Endometrial microvascular endothelial cells (primary cell): Measurements from ENCODE around the gene AARS2. TPM values are rescaled to one million over a fixed set of nuclear protein-coding genes. Genes with fewer than 3 reads are reported as not detected.

Experiments used
- in situ Hi-C: cut with HindIII; loops from 2 replicates; pipeline ENCODE4 v1.10.0; 2017; ENCODE audit warnings: low sequenced_read_pairs, low pct_unique_long_range_greater_than_20kb; ENCODE audit errors: inconsistent ontology term
- total RNA-seq: library from RNA; depleted of rRNA; stranded (reverse); fragments of >200 nt; gene quantifications from one replicate; pipeline ENCODE4 v1.2.3, GENCODE V29; 2015; ENCODE audit errors: inconsistent ontology term

AARS2 gene
- total RNA-seq, 1 donor from 2014 or later: 20.3 TPM

GRCh38 chr6:44269178-44269920 lies 43.8 kb downstream of the AARS2 start:
- in situ Hi-C loops: no loop called here

DNA sequence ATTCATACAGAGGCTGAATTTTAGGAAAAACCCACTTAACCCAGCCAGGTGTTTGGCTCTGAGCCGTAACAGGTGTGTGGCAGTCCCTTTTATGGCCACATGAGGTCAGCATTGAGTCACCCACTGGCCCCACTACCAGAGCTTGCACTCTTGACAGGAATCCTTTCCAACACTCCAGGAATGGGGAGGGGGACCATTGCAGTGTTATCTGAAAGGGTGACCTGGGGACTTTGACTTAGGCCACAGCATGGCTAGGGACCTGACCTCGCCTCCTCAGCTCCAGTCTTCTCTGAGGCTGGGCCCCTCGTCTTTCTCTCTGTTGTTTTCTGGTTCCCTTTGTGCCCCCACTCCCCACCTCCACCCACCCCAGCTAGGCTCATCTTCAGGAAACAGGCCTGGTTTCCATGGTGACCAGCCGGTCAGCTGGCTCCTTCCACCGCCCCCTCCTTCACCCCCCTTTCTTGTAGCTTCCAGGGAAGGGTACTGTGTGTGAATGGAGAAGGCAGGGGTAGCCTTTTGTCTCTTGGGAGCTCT lies 45.0 kb downstream of the AARS2 start:
- in situ Hi-C loops: no loop called here

DNA sequence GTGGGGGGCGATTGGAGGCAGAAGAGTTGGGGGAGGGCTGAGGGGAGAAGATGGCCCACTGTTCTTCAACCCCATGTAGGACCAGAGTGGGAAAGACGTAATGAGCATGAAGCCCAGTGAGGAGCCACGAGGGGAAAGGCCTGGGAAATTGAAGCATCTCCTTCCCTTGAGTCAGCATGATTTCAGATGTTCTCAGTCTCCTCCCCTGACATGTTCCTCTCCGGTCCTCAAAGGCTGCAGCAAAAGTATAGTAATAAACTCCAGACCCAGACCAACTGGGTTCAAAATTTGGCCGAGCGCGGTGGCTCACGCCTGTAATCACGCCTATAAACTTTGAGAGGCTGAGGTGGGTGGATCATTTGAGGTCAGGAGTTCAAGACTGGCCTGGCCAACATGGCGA lies 45.9 kb downstream of the AARS2 start:
- in situ Hi-C loops: no loop called here

DNA sequence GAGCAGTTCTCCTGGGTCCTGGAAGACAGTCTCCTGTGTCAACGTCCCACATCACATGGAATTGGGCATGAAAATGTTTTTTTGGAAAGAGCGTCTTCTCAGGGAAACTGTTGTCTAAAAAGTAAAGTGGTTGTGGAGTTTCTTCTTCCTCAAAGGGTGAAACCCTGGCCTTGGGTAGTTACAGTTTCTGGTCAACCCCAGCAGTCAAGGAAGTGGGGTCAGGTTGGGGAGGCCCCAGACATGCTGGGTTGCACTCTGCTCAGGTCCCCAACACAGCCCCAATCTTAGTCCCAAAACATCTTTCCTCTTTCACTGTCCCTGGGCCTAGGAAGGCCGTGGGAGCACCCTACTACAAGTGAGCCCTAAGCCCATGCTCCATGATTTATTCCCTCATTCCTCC lies 46.8 kb downstream of the AARS2 start:
- in situ Hi-C loops: no loop called here

GRCh38 chr6:44265722-44266233 lies 47.4 kb downstream of the AARS2 start:
- in situ Hi-C loops: no loop called here

DNA sequence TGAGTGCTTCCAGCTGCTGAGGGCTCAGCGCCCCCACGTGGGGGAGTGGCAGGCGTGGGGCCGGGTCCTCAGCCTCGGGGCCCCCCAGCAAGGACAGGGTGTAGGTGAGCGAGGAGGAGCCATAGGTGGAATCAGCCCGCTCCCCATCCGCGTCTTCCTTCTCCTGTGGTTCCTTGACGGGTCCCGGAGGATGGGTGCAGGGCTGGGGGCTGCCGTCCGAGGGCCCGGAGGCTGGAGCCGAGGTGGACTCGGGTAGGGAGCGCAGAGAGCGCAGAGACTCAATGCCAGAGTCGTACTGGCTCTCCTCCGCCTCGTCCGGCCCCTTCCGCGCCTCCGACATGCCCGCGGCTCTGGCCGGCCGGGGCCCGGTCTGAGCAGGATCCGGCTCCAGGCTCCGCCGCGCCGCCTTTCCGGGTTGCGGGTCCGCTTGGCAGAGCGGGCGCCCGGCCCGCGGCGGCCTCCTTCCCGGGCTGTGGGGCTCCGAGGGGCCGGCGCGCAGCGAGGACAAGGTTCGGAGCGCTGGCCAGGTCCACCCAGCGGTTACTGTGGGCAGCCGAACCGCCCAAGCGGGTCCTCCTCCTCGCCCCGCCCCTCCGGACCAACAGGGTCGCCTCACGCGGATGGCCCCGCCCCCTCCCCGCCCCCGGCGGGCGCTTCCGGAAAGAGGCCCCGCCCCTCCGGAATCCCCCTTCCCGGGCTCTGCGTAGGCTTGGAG lies 48.0 kb downstream of the AARS2 start, which contains the start of gene NFKBIE:
TSS of gene NFKBIE (minus strand) at position 545 of the 715 bp plus-strand sequence. CDS start at position 340, 205 bp downstream.
- in situ Hi-C loops: no loop called here

DNA sequence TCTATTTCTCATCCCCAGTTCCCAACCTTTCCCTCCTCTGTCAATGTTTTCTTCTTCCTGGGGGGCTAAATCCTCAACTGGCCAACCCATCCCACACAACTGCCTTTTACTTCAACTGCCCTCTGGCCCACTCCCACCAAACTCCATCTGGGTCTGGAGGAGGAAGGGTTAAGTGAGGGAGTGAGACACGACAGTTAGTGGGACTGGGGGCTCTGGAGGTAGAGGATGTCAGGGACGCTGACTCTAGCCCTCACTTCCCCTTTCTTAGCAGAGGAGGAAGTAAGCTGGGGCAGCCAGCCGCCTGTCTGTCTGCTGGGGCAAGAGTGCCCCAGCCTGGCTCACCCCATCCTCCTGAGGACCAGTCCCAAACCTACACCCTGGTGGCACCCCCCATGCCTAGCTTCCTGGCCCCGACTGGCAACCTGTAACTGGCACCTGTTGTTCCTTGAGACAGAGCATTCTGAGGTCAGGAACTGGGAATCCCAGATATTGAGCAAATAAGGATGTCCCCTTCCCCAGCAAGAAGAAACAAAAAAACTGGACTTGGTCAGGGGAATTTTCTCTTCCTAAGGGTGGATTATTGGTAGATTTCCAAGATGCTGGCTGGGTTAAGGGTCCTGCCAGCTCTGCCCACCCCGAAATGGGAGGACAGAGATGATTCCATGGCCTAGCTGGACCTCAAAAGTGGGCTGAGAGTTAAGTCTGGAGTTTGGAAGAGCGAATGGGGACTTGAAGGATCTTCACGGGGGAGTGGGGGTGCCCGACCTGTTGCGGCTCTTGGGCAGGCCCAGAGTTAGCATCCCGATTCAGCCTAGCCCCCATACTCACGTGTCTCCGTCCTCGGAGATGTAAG lies 48.8 kb downstream of the AARS2 start:
- in situ Hi-C loops: no loop called here

GRCh38 chr6:44263354-44264100 lies 49.6 kb downstream of the AARS2 start:
- in situ Hi-C loops: no loop called here

DNA sequence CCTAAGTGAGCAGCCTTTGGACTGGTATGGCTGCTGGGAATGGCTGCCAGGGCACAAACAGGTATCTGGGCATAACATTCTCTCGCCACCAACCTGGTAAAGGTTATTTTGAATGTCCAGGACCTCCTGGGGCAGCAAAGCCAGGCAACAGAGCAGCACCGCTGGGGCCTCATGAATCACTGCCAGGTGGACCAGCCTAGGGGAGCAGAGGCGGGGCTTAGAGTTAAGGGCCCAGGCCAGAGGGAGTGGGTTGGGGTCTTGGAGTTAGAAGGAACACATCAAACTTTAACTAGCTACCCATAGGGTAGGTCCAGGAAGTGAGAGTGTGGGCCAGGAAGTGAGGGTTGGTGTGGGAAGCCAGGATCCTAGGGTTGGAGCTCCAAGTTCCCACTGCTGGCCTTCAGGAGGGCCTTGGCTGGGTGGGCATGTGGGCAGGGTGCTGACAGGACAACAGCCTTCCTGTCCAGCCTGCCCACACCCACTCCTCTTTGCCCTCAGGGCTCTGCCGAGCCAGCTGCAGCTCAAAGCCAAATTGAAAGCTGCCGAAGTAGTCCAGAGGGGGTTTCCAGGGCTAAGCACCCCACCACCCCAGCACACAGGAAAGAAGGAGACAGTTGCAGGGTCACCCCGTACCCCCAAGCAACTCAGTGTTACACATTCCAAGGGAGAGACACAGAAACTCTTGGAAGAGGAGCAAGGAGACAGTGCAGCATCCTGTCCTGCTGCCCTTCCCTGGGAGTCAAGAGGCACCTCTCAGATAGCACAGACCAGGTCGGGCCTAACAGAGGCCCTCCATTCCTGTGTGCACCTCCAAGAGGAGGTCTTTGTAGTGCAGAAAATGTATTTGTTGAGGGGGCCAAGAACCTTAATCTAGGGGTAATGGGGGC lies 50.4 kb downstream of the AARS2 start:
- in situ Hi-C loops: no loop called here

GRCh38 chr6:44261581-44261980 lies 51.6 kb downstream of the AARS2 start:
- in situ Hi-C loops: no loop called here

DNA sequence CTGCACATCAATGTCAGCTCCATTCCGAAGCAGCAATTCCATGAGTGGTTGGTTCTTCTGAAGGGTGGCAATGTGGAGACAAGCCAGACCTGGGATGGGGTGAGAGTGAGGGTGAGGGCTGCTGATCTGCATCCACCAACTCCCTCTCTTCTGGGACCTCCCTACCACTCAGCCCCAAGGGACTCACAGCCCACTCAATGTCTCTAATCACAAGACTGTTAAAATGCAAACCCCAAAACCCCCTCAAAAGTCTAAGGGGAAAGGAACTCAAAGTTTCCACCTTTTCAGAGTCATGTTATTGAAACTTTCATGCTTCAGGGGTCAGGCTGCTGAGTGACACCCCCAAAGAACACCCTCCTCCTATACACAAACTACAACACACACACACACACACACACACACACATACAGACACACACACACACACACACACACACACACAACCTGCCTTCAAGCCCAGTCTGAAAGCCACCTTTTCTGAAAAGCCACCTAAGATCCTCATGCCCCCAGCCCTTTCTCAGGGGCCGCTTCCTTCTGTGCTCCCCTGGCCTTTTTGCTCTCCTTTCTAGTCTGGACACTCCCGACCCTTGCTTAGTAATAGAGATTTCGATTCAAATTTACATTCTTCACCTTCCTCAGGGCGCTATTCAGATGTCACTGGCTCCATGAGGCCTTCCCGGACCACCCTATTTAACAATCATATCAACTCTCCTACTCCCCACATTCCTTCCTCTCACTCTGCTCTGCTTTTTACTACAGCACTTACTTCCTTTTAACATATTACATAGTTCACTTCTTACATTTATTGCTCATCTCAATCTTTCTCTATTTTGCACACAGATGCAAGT lies 52.5 kb downstream of the AARS2 start:
- in situ Hi-C loops: no loop called here

DNA sequence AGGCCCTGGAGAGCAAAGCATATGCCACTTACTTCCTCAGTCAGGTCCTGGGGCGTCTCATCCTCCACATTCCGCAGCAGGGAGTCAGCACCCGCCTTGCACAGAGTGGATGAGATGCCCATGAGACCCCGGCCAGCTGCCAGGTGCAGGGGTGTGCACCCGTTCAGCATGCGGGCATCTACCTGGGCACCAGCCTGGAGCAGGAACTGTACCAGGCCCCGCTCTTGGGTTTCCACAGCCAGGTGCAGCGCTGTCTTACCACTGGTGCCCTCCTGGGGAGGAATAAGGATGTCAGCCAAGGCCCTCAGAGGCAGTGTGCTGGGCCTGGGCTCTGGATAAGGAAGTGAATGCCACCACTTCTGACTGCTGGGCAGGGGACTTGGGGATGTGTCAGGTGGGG lies 53.1 kb downstream of the AARS2 start:
- in situ Hi-C loops: no loop called here

- in situ Hi-C loops: no loop called here
Measured at GRCh38 chr6:44258921-44259320, 54.2 kb downstream of the AARS2 start.

GRCh38 chr6:44258325-44258863 lies 54.8 kb downstream of the AARS2 start:
- in situ Hi-C loops: no loop called here

- in situ Hi-C loops: no loop called here
Measured at GRCh38 chr6:44257753-44258324, 55.3 kb downstream of the AARS2 start.
